GM12878 (cell line): ENCODE results near the gene RAB23.

Experiments
- GABPA ChIP-seq: IDR thresholded peaks from 2 replicates; pipeline ENCODE4 v1.6.1; 2014; ENCODE audit warnings: antibody characterized with exemption, low read depth, mild to moderate bottlenecking, inconsistent platforms
- KDM1A ChIP-seq: fragments of 200-600 bp; sonication (generic); IDR thresholded peaks from 2 replicates; pipeline ENCODE4 v1.6.1; 2016; ENCODE audit warnings: borderline replicate concordance
- POLR2A ChIP-seq: IDR thresholded peaks from 2 replicates; pipeline ENCODE4 v1.6.1; 2011; ENCODE audit warnings: low read depth, mild to moderate bottlenecking, low read length
- POLR2AphosphoS5 ChIP-seq: IDR thresholded peaks from 2 replicates; pipeline ENCODE4 v1.6.1; 2011; ENCODE audit warnings: mild to moderate bottlenecking, low read length, inconsistent platforms

DNA sequence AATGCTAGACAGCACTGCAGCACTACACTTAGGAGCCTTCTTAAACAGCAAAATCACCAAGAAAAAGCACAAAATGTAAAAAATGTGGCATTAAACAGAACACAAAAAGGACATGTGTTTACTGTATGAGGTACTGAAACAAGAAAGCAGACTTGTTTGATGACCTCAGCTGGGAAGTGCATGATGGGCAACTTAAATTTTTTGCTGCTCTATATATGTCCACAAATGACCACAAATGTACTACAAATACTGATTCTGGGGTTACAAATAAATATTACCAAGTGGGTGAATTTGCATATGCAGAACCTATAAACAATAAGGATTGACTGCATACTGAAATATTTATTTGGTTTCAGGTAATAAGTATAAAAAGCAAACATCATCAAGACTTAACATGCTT lies 13.1 kb downstream of the RAB23 start:
- TF ChIP-seq GABPA = no peak
- no peak for TF ChIP-seq KDM1A
- TF ChIP-seq POLR2A = no peak
- no peak for TF ChIP-seq POLR2AphosphoS5
